ENCODE data around the gene NKAIN1. TPM values are rescaled to one million over a fixed set of nuclear protein-coding genes. Genes with fewer than 3 reads are reported as not detected.

The NKAIN1 gene
- polyA plus RNA-seq, 1 donor from 2014 or later = 33.4 TPM

GRCh38 chr1:31152181-31152795 is 87.4 kb downstream of the NKAIN1 start:
- TF ChIP-seq SMC3 (conservative IDR thresholded peaks at IDR 0.05; ENCODE audit: poor library complexity) (no peak), CTCF (IDR thresholded peaks at IDR 0.05; ENCODE audit: poor library complexity, severe bottlenecking) (no peak), EZH2 (IDR thresholded peaks at IDR 0.05; ENCODE audit: borderline replicate concordance, insufficient read depth, low read length, poor library complexity, severe bottlenecking) (no peak), MXI1 (conservative IDR thresholded peaks at IDR 0.05; ENCODE audit: poor library complexity, severe bottlenecking) (no peak), EP300 (conservative IDR thresholded peaks at IDR 0.05; ENCODE audit: poor library complexity, severe bottlenecking) (no peak), POLR2AphosphoS5 (IDR thresholded peaks at IDR 0.05) (no peak), REST (IDR thresholded peaks at IDR 0.05; ENCODE audit: borderline replicate concordance) (no peak), RAD21 (conservative IDR thresholded peaks at IDR 0.05) (no peak), TAF1 (IDR thresholded peaks at IDR 0.05; ENCODE audit: low read depth) (no peak)
- Histone ChIP-seq H3K79me2 (replicated peaks; ENCODE audit: insufficient read depth, low read length) (no peaks in the 10 kb centered on the region), H3K36me3 (ENCODE audit: insufficient read depth, low read length) (no peaks in the 10 kb centered on the region), H2AFZ (ENCODE audit: low read depth, low read length) (no peak overlapping the region), H3F3A (ENCODE audit: insufficient read depth, low read length, poor library complexity, severe bottlenecking) (no peaks in the 10 kb centered on the region), H3K9me3 (ENCODE audit: low read length) (no peaks in the 10 kb centered on the region), H3K4me2 (ENCODE audit: low read length) (no peak overlapping the region), H4K20me1 (ENCODE audit: insufficient read depth) (no peaks in the 10 kb centered on the region), H3K9me2 (ENCODE audit: insufficient read depth, low read length) (no peaks in the 10 kb centered on the region), H3K9ac (ENCODE audit: low read length) (no peak overlapping the region), H3K4me3 (ENCODE audit: low read length) (no peak overlapping the region), H3K27ac (ENCODE audit: low read length) (no peak overlapping the region), H3K27me3 (ENCODE audit: insufficient read depth, low read depth, low read length) (no peaks in the 10 kb centered on the region)

- Histone ChIP-seq H3K9me3 (ENCODE audit: low read length) (no peaks in the 10 kb centered on the region), H3K36me3 (ENCODE audit: insufficient read depth, low read length) (no peaks in the 10 kb centered on the region), H2AFZ (ENCODE audit: low read depth, low read length) (no peak overlapping the region), H3K9me2 (ENCODE audit: insufficient read depth, low read length) (no peaks in the 10 kb centered on the region), H3K79me2 (replicated peaks; ENCODE audit: insufficient read depth, low read length) (no peaks in the 10 kb centered on the region), H3K9ac (ENCODE audit: low read length) (no peak overlapping the region), H3K27ac (ENCODE audit: low read length) (no peak overlapping the region), H4K20me1 (ENCODE audit: insufficient read depth) (no peaks in the 10 kb centered on the region), H3K4me3 (ENCODE audit: low read length) (no peak overlapping the region), H3K4me2 (ENCODE audit: low read length) (no peak overlapping the region), H3F3A (ENCODE audit: insufficient read depth, low read length, poor library complexity, severe bottlenecking) (no peaks in the 10 kb centered on the region), H3K27me3 (ENCODE audit: insufficient read depth, low read depth, low read length) (no peaks in the 10 kb centered on the region)
- no peak for TF ChIP-seq RAD21 (conservative IDR thresholded peaks at IDR 0.05)
Observed at GRCh38 chr1:31151402-31151801, 88.3 kb downstream of the NKAIN1 start.

Measured in neural cell (in vitro differentiated cells).